ENCODE measurements around the gene SLC35A2. TPM values are rescaled to one million over a fixed set of nuclear protein-coding genes. Genes with fewer than 3 reads are reported as not detected.

SLC35A2 gene
- polyA plus RNA-seq (ENCODE audit: insufficient read length) = 15.0 TPM

- no peak for DNase-seq (ENCODE audit: low read depth)
These were observed at the start of gene SLC35A2 for GRCh38 chrX:48911412-48912182. Gene SLC35A2 (minus strand): TSS chrX:48911646. CDS start chrX:48911636, 10 bp downstream.

- no peak for DNase-seq (ENCODE audit: low read depth)
These were observed 48.8 kb upstream of the SLC35A2 start for GRCh38 chrX:48960291-48960690.

DNA sequence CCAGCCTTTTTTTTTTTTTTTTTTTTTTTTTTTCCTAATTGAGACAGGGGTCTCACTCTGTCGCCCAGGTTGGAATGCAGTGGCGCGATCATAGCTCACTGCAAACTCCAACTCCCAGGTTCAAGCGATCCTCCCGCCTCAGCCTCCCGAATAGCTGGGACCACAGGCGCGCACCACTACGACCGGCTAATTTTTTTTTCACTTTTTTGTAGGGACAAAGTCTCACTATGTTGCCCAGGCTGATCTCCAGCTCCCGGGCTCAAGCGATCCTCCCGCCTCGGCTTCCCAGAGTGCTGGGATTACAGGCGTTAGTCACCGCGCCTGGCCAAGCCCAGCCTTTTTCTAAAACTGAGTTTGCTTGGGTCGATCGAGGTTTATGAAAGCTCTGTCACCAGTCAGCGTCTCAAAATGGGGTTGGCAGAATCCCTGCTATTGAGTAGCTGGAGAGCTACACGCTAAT, 47.2 kb upstream of the SLC35A2 start:
- DNase-seq (ENCODE audit: low read depth) = no peak

DNA sequence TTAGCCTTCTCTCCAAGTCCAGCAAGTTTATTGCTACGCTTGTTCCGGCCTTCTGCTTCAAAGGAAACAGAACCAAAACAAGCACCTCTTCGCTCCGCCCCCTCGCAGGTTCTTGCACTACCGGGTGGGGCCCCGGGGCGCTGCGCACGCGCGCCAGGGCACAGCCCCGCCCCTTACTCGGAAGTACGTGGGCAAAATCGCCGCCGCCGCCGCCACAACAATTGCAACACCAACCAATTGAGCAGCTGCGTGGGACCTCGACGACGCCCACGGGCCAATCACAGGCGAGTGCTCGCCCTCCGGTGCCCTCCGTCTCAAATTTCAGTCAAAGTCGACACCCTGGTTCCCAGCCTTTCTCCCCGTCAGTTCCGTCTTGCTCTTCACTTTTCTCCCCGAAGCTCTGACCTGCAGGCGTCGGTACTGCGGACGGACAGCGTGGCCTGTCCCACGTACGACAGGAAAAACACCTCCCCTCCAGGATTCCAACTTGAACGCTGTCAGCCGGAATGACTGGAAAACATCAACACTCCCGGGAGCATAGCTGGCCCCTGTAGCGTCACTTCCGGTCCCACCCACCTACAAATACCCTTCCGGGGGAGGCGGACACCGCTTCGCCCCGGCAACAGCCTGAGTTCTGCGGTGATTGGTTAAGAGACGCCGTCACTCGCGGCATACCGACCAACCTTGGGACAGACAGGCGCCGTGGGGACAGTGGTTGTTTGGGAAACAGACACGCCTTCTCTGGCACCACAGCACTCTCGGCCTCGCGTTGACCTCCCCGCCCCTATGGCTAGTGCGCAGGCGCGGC, 46.6 kb upstream of the SLC35A2 start:
- peak; percentile 95 for DNase-seq (ENCODE audit: low read depth)

GRCh38 chrX:48957477-48957826, 46.0 kb upstream of the SLC35A2 start, which contains the start of gene OTUD5:
Gene OTUD5 (minus strand): TSS chrX:48957607. CDS start chrX:48957570, 37 bp downstream.
- no peak for DNase-seq (ENCODE audit: low read depth)

- DNase-seq (ENCODE audit: low read depth) = no peak
These were observed 45.4 kb upstream of the SLC35A2 start for GRCh38 chrX:48956728-48957414.

DNA sequence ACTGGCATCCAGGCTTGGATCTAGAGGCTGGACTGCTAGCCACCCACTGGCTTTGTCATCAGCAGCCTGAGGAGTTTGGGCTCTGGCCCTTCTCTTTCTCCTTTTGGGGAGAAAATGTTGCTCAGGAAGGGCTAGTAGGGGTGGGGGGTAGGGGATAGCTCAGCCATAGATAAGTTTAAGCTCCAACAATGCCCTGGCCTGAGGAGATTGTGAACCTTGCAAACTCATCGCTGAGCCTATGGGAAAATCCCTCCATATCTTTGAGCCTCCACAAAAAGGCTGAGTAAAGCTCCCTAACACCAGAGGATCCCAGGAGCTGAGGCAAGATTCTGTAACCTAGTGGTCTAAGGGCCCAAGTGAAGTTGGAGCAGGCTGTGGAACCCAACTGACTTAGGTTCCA, 37.1 kb upstream of the SLC35A2 start:
- DNase-seq (ENCODE audit: low read depth) = no peak

DNA sequence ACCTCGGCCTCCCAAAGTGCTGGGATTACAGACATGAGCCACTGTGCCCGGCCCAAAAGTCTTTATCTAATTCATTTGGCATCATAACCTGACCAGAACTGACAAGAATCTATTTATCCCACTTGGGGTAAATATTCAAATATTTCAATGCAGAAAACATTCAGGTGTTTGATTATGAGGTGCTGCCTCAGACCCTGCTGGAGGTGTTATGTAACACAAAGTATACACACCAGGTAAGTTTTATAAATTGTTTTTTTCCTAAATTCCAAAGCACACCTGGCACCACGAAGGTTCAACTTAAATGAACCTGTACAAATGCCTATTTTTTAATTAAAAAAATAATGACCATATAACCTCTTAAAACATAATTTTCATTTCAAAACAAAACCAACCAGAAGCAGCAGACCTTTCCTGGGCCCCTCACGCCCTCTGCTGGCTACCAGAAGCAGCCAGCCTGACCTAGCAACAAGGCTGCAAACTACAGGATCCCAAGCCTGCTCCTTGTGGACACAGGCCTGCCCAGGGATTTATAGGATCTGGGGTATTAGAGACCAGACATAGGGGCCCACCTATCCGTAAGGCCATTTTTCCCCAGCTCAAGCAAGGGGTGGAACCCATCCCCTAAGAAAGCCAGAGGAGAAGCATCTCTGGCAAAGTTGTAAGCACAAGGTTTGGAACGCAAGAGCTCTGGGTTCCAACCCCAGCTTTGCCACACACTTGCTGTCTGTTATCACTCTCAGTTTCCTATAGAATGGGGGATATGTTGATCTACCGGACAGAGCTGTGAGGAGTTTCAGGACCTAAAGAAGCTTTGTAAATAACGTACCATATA, 34.3 kb upstream of the SLC35A2 start:
- DNase-seq (ENCODE audit: low read depth) = no peak

- no peak for DNase-seq (ENCODE audit: low read depth)
These were observed 31.4 kb upstream of the SLC35A2 start for GRCh38 chrX:48942895-48943294.

GRCh38 chrX:48940404-48940955, 29.0 kb upstream of the SLC35A2 start:
- DNase-seq (ENCODE audit: low read depth) = no peak

DNA sequence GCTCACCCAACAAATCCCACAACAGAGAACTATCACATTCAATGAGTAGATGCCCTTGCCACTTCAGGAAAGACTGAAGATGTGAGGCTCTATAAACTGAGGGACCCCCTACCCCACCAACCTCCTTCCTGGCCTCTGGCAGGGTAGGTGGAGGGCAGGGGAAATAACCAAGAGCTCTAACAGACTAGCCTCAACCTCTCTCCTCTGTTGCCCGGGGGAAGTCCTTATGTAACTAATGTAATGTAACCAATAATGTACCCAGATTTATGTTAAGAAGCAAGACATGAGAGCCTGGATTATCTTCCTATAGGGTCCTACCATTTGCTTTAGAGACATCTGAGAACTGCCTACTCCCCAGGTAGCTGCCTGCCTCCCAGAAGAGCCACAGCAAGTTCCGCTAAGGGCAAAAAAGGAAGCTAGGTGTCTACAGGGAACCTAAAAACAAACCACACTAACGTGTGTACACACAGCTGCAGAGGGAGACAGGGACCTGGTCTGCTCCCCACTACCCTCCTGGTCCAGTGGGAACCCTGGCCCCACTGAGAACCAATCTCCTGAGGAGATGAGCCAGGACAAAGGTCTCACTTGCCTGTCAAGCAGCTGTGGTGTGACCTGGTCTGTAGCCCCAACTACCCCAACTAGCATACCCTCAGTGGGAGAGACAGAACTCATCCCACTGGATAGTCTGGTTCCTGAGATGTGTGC, 28.2 kb upstream of the SLC35A2 start:
- DNase-seq (ENCODE audit: low read depth) = no peak

DNA sequence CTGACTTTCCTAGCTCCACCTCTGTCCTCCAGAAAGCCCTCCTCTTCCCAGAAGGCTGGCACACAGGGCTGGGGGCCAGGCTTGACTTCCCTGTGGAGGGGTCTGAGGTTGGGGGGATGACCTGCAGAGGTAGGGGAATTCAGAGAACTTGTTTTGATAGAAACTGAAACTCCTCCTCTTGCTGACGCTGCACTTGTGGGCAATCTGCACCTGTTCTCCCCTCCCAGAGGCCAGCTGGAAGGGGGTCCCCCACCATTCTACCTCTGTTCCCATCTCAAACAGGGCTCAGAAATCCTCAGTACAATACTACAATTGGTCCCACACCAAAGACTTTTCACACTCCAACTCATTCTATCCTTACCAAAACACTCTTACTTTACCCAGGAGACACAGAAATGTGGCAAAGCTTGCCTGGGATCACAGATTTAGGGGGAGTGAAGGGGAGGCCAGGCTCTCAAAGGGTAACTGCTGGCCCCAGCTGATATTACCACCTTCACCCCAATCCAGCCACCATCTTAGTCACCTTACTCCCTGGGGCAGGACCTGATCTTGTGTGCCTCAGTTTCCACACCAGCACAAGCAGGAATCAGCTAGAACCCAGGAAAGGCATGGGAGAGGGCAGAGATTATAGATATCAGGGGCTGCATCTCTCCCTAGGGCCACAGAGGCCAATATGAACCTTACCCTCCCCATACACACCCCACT, 27.4 kb upstream of the SLC35A2 start:
- DNase-seq (ENCODE audit: low read depth) = no peak

GRCh38 chrX:48937054-48937907, 25.8 kb upstream of the SLC35A2 start:
- no peak for DNase-seq (ENCODE audit: low read depth)

DNA sequence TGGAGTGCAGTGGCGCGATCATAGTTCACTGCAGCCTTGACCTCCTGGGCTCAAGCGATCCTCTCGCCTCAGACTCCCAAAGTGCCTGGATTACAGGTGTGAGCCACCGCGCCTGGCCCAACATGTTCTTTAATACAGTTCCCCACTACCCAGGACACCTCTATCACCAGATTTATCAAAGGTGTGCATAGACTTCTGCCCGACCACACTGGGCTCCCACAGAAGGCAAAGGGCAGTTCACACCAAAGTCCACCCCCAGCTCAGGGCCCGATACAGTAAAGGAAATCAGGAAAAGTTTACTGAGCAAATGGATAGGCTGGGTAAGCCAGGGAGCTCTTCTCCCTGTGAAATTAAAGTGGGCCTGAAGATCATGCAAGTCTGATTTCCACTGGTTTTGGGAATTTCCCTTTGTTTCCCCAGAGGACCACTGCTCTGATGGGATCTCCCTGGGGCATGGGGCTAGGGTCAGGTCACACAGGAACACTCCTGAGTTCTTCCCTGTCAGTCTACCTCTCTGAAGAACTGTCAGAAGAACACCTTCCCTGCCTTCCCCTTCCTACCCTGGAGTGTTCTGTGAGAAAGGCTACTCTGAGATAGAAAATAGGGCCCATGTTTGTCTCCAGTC, 25.1 kb upstream of the SLC35A2 start:
- no peak for DNase-seq (ENCODE audit: low read depth)

- no peak for DNase-seq (ENCODE audit: low read depth)
These were observed 23.8 kb upstream of the SLC35A2 start for GRCh38 chrX:48935301-48935670.

- no peak for DNase-seq (ENCODE audit: low read depth)
These were observed 23.3 kb upstream of the SLC35A2 start for GRCh38 chrX:48934581-48935300.

DNA sequence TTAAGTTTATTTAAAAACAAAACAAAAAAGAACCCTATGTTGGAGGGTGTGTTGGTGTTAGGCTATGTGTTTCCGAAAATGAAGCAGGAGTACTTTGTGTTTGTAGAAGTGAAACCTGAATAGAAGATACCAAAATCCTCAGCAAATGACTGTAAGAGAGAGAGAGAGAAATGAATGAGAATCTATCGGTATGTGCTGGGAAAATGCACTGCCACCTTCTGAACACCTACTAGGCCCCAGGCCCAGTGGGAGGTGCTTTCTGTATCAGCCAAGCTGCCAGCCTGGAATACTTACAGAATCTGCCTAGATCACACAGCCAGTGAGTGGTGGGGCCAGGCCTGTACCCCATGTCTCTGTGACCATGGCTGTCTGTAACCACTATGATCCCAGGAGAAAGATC, 22.3 kb upstream of the SLC35A2 start:
- DNase-seq (ENCODE audit: low read depth) = no peak
